GM21447 (cell line): Measurements from ENCODE around the gene CHST13.

Experiments used
- ATAC-seq: cut with Tn5 transposase; IDR thresholded peaks from one replicate; pipeline ENCODE4 v1.9.1; 2021; ENCODE audit not compliant: unreplicated experiment

Gene CHST13

DNA sequence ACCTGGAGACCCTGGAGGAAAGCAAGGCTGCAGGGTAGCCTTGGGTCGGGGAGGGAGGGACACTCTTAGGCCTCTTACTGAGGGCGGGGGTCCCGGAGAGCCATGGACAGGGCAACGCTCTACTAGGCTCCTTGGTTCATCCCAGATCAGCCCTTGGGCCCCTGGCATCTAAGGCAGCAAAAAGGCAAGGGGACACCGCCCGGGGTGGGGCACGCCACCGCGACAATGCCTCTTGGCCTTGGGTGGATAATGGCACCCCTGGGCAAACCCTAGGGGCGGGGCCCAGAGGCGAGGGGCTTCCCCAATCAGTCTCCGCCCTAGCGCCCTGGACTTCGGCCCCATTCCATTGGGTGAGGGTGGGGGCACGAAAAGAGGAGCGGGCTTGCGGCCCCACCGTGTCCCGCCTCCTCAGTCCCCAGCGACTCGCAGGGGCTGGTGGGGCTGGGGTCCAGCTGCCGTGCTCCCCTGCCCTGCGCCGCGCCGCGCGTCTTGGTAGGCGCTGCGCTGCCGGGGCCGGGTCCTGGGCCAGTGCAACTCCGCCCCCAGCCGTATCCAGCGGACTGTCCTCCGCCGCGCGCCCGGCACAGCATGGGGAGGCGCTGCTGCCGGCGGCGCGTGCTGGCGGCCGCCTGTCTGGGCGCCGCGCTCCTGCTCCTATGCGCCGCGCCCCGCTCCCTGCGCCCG lies at the start of gene CHST13:
Gene CHST13 (plus strand): TSS at position 411 of the 684 bp plus-strand sequence. CDS start 178 bp downstream, at position 589.
- no peak for ATAC-seq

- ATAC-seq = peak; percentile 26
Observed at GRCh38 chr3:126474498-126475412, 49.2 kb upstream of the CHST13 start.

DNA sequence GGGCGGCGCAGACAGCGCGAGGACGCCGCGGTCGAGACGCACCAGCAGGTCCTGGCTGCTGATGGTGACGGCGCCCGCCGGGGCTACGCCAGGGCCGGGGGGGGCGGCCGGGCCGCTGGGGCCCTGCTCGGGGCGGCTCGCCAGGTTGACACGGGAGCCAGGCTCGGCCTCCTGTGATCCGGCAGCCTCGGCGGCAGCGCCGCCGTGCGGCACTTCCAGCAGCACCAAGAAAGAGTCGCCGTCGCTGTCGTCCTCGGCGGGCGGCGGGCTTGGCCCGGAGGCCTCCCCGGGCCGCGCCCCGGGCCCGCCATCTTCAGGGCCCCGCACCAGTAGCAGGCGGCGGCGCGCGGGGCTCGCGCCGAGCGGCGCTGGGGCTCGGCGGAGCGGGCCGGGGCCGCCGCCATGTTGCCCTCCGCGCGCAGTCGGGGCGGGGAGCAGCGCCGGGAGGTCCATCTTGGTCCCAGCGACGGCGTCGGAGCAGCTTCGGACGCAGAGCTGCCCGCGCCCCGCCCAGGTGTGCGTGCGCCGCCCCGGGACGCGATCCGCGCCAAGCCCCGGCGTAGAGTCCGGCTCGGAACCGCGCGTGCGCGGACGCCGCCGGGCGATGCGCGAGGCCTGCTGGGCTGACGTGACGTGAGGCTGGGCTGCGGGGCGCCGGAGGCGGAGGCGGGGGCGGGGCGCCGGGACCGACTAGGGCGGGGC lies 48.4 kb upstream of the CHST13 start, which contains the start of gene ZXDC:
Gene ZXDC (minus strand): TSS at position 479 of the 702 bp plus-strand sequence. CDS start 26 bp downstream, at position 453.
- ATAC-seq = peak; percentile 66

DNA sequence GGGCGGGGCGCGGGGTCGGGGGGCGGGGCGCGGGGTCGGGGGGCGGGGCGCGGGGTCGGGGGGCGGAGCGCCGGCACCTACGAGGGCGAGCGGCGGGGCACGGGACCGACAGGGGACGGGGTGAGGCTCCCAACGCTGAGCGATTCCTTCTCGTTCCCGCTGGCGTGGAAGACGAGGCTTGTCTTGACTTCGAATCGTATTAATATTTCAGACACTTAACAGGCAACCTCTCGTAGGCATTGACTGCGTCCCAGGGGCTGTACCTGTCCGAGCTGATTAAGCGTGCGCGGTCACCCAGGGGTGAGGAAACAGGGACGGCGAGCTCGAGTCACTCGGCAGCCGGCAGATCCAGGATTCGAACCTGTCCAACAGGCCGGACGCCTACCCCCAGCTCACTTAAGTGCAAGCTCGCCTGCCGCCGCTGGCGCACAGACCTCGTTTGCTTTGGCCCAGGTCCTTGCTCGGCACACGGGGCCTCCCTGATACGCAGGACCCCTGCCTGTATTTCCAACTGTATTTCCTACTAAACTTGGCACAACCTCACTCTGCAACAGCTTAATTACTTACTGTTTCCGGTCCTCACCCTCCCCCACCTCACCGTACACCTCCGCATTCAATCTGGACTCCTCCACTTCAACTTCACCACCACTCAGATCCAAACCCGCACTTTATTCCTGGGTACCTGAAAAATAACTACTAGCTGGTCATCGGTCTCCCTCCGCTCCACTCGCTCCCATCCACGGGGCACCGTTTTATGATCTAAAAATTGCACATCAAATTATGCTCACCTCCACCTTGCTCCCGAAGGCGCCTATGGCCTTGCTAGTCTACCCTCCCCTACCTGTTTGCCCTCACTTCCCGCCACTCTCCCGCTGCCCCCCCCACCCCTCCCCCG lies 47.5 kb upstream of the CHST13 start:
- ATAC-seq = peak; percentile 38

GRCh38 chr3:126477061-126477380 lies 46.9 kb upstream of the CHST13 start:
- ATAC-seq = no peak

DNA sequence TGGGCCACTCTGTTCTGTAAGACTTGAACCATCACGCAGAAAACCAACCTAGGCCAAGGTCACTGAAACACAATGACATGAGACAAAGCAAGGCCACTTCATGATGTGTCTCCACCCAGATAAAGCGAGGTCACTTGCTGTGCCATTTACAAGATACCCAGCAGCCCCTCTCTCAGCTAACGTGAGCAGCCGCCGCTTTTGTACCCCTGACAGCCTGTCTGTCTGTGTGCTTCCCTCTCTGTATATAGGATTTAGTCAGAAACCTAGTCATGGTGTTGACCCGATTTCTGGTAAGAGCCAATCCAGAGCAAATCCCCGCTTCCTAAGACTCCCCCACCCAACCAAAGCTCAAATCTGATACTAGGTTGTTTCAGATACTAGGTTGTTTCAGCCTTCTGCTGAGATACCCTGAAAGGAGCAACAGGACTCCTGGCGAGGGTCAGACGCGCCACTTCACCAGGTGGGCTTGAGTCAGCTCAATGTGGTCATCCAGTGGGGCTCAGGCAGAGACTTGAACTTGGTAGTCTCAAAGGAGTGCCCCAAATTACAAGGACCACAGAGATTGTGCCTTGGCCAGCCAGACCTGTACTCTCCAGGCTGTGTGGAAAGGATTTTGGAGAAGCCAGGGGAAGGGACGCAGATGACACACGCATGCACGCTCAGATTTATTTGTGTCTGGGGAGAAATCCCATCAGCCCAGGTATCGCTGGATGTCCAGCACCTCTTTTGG lies 45.2 kb upstream of the CHST13 start:
- ATAC-seq = no peak

- no peak for ATAC-seq
Observed at GRCh38 chr3:126479642-126480041, 44.3 kb upstream of the CHST13 start.

GRCh38 chr3:126480206-126480605 lies 43.7 kb upstream of the CHST13 start:
- no peak for ATAC-seq

DNA sequence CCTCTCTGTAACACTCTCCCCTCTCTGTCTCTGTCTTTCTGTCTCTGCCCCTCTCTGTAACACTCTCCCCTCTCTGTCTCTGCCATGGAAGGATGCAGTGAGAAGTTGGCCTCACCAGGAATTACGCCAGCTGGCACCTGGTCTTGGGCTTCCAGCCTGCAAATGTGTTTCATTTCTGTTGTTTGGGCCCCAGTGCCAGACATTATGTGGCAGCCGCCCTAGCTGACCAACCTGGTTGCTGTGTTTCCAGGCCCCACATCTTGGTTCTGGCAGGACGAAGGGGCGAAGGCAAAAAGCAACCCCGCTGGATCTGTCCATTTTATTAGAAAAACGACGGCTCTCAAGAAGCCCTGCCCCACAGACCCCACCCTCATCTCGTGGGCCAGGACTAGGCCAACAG lies 43.1 kb upstream of the CHST13 start:
- ATAC-seq = no peak

DNA sequence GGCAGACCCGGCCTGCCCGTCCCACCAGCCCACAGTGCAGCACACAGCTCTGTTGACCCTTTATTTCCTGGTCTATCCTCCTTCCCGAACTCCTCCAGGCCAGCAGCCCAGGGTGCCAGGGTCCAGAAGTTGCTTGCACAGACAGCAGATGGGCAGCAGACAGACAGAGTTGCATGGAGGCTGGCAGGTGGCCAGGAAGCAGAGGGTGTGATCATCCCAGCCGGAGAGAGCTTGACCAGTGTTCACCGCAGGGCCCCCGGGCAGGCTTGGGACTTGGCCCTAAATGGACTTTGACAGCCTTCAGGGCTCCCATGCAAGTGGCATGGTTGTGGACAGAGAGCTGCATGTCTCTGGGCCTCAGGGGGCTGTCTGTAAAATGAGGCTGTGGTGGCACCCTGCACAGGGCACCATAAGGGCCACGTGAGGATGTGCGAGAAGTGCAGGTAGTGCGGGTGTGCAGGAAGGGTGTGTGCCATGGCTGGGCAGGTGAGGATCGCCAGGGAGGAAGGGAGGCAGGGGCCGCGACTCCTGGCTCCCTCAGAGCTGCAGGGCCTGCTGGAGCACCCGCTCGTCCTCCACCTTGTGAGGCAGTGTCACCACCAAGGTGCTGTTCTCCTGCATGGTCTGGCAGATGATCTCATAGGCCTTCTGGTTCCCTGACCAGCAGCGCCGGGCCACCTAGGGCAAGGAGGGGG lies 42.0 kb upstream of the CHST13 start:
- no peak for ATAC-seq

DNA sequence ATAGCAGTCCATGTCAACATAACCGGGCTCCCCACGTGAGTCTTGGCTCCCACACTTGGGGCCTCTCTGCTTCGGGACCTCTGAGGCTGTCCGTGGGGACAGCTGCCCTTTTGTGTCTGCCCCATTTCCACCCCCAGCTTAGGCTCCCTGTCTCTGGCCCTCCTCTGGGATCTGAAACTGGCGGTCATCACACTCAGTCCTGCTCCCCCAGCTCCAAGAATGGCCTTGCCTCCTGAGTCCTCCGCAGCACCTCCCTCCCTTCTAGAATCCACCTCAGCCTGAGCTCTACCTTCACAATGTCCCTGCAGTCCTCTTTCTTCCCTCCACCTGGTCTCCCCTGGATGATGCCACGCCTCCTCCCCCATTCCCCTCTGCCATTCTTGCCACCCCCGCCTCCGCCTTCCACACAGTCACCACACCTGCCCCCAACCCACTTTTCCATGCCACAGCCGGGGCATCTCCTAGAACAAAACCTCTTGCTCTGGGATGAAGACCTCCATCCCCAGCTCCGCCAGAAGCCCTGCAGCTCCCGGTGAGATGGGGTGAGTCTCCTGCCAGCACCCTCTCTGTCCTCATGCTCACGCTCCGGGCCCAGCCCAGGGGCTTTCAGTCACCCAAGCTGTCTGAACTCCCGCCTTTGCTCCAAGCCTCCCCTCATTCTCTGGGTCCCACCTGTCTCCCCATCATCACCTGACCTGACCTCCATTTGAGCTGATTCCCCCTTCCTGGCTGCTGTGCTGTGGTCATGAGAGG lies 41.3 kb upstream of the CHST13 start:
- ATAC-seq = no peak

DNA sequence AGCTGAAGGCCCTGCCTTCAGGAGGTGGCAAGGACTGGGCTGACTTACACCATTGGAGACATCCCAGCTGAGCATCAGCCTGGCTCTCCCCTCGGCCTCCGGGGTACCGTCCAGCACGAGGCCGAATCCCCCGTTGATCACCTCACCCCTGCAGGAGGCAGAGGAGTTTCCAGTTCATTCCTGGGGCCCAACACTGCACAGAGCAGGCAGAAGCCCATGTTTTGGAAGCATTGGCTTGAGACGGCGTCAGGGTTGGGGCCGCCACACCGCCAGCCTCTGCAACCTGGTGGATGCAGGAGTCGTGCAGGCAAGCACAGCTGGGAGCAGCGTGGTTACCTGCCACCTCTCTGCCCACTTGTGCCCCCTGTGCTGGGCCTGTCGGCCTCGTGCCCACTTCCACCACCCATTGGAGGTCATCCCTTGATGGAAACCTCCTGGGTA lies 40.6 kb upstream of the CHST13 start:
- ATAC-seq = no peak

DNA sequence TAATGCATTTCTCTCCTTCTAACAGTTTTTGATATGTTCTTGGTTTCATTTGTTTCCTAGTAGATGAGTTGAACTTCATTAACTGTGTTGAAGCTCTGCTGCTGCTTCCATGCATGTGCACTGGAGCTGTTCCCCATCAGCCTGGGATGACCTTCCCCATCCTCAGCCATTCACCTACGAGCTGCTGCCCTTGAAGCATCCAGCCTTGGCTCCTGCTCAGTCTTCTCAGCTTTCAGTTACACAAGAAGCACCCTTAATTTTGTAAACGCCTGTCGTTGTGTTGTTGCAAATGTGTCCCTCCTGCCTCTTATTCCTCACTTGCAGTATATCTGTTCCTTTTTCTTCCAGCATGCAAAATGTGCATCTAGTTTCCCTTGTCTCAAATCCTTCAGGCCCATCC lies 39.8 kb upstream of the CHST13 start:
- no peak for ATAC-seq

- ATAC-seq = no peak
Observed at GRCh38 chr3:126484662-126485061, 39.3 kb upstream of the CHST13 start.

- ATAC-seq = no peak
Observed at GRCh38 chr3:126485176-126485897, 38.6 kb upstream of the CHST13 start.

DNA sequence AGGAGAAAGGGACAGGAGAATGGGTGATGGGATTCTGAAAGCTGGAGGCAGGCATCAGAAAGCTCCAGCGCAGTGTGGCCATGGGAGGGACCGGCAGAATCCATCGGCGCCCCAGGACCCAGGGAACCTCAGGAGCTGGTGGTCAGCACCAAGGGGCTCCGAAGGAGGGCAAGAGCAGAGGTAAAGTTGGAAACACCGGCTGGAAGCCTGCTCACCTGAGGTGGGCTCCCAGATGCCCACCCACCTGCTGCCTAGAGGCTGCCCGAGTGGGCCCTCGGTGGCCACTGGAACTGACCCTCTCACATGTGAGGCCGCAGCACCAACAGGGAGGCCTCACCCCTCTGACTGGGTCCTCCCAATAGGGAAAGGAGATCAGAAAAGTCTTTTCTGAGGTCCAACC lies 38.0 kb upstream of the CHST13 start:
- ATAC-seq = no peak

GRCh38 chr3:126486360-126486847 lies 37.6 kb upstream of the CHST13 start:
- ATAC-seq = no peak
